CD14-positive monocyte (primary cell): Measurements from ENCODE around the gene CPA3. TPM values are rescaled to one million over a fixed set of nuclear protein-coding genes. Genes with fewer than 3 reads are reported as not detected.

ENCODE experiments used
- DNase-seq, 3 donors: peaks; one replicate each; pipeline ENCODE4 v3.0.0-alpha.2; 2011 to 2022
- H2AFZ ChIP-seq: 2 replicates; pipeline ENCODE4 v1.6.0; 2012; ENCODE audit warnings: mild to moderate bottlenecking, low read depth, low read length, inconsistent platforms; ENCODE audit not compliant: insufficient read depth, poor library complexity, severe bottlenecking
- H3K27ac ChIP-seq, 2 donors: 1 replicate in 1 of 2; 2 replicates in 1 of 2; pipeline ENCODE4 v1.5.1; 2012 to 2013; ENCODE audit warnings: low read length in 2 of 2, control low read depth in 1 of 2, inconsistent platforms in 1 of 2, low read depth in 1 of 2, mild to moderate bottlenecking in 1 of 2
- H3K27me3 ChIP-seq, 2 donors: one replicate each; pipeline versions ENCODE4 v1.6.0 to v1.6.1; 2011 to 2013; ENCODE audit warnings: low read length in 2 of 2; ENCODE audit not compliant: control insufficient read depth in 2 of 2, insufficient read depth in 2 of 2
- H3K36me3 ChIP-seq, 2 donors: replicated peaks in 1 of 2; 1 replicate in 1 of 2; 2 replicates in 1 of 2; pipeline versions ENCODE4 v1.5.1 to v1.6.1; 2012 to 2013; ENCODE audit warnings: low read length in 2 of 2, control low read depth in 1 of 2, inconsistent platforms in 1 of 2, mild to moderate bottlenecking in 1 of 2; ENCODE audit not compliant: insufficient read depth in 2 of 2, control insufficient read depth in 1 of 2
- H3K4me1 ChIP-seq, 2 donors: 1 replicate in 1 of 2; 2 replicates in 1 of 2; pipeline versions ENCODE4 v1.5.1 to v1.6.1; 2012 to 2013; ENCODE audit warnings: low read length in 2 of 2, control low read depth in 1 of 2, inconsistent platforms in 1 of 2, mild to moderate bottlenecking in 1 of 2, moderate library complexity in 1 of 2; ENCODE audit not compliant: insufficient read depth in 2 of 2, control insufficient read depth in 1 of 2
- H3K4me2 ChIP-seq: replicated peaks from 2 replicates; pipeline ENCODE3; 2012; ENCODE audit warnings: low read length, moderate library complexity, mild to moderate bottlenecking; ENCODE audit not compliant: poor library complexity, severe bottlenecking; ENCODE audit errors: extremely low read depth
- H3K4me3 ChIP-seq, 3 experiments: fragments of 200-600 bp in 1 of 3; sonication (generic) in 1 of 3; replicated peaks in 1 of 3; 1 replicate in 2 of 3; 2 replicates in 1 of 3; pipeline ENCODE4 v1.5.1; 2011 to 2013; ENCODE audit warnings: low read length in 3 of 3, mild to moderate bottlenecking in 3 of 3, control low read depth in 2 of 3, low read depth in 2 of 3, inconsistent platforms in 1 of 3, moderate library complexity in 1 of 3
- H3K79me2 ChIP-seq: 2 replicates; pipeline ENCODE4 v1.6.0; 2012; ENCODE audit warnings: mild to moderate bottlenecking, control low read depth, inconsistent platforms, low read length, moderate library complexity; ENCODE audit not compliant: insufficient read depth
- H3K9ac ChIP-seq: 2 replicates; pipeline ENCODE4 v1.6.0; 2017; ENCODE audit warnings: low read length, mild to moderate bottlenecking; ENCODE audit not compliant: insufficient read depth, poor library complexity, severe bottlenecking
- H3K9me3 ChIP-seq, 2 donors: replicated peaks in 1 of 2; 1 replicate in 1 of 2; 2 replicates in 1 of 2; pipeline versions ENCODE4 v1.5.1 to v1.6.1; 2012 to 2013; ENCODE audit warnings: low read length in 2 of 2, control low read depth in 1 of 2; ENCODE audit not compliant: control insufficient read depth in 1 of 2, insufficient read depth in 1 of 2
- H4K20me1 ChIP-seq: 2 replicates; pipeline ENCODE4 v1.6.0; 2012; ENCODE audit warnings: mild to moderate bottlenecking, low read length, control low read depth, moderate library complexity; ENCODE audit not compliant: insufficient read depth
- H3K27ac Mint-ChIP-seq, 7 donors: one replicate each; pipeline ENCODE4 v1.8.0; 2020; ENCODE audit warnings: mild to moderate bottlenecking in 7 of 7, mixed read lengths in 7 of 7, moderate library complexity in 6 of 7, inconsistent platforms in 2 of 7
- H3K27me3 Mint-ChIP-seq, 3 donors: one replicate each; pipeline ENCODE4 v1.8.0; 2021 to 2022; ENCODE audit warnings: low read depth in 3 of 3, mild to moderate bottlenecking in 3 of 3, mixed read lengths in 3 of 3, moderate library complexity in 3 of 3, inconsistent platforms in 1 of 3
- H3K36me3 Mint-ChIP-seq, 2 donors: one replicate each; pipeline ENCODE4 v1.8.0; 2020; ENCODE audit warnings: mixed read lengths in 2 of 2, inconsistent platforms in 1 of 2, mild to moderate bottlenecking in 1 of 2
- H3K4me1 Mint-ChIP-seq: one replicate; pipeline ENCODE4 v1.8.0; 2020; ENCODE audit warnings: mild to moderate bottlenecking, mixed read lengths
- H3K4me3 Mint-ChIP-seq, 2 donors: one replicate each; pipeline ENCODE4 v1.8.0; 2020; ENCODE audit warnings: mild to moderate bottlenecking in 2 of 2, mixed read lengths in 2 of 2, moderate library complexity in 1 of 2
- H3K9me3 Mint-ChIP-seq, 7 donors: one replicate each; pipeline ENCODE4 v1.8.0; 2020 to 2022; ENCODE audit warnings: mixed read lengths in 7 of 7, mild to moderate bottlenecking in 6 of 7, moderate library complexity in 6 of 7, inconsistent platforms in 2 of 7
- CTCF ChIP-seq: fragments of 200-600 bp; IDR thresholded peaks from one replicate; pipeline ENCODE4 v1.8.0; 2022; ENCODE audit warnings: antibody characterized with exemption, mild to moderate bottlenecking
- WGBS: methylation state at CpG from one replicate; pipeline ENCODE4 v1.1.5; 2013; ENCODE audit warnings: missing lambda C conversion rate; ENCODE audit not compliant: insufficient coverage; 5-methylcytosine and 5-hydroxymethylcytosine counted together
- intact Hi-C, 2 donors: fragments of 100-400 bp; cut with micrococcal nuclease; formaldehyde crosslinking; loops; one replicate each; pipeline versions ENCODE4 v1.15.0 to v1.15.1; 2023
- polyA plus RNA-seq, 3 donors: library from polyadenylated mRNA; depleted of rRNA in 1 of 3; unstranded in 2 of 3; stranded (reverse) in 1 of 3; fragments of 300-500 nt in 2 of 3; fragments of >200 nt in 1 of 3; fragmentation: Illumina TruSeq in 2 of 3; gene quantifications; 1 replicate in 2 of 3; 2 replicates in 1 of 3; pipeline ENCODE4 v1.2.3, GENCODE V29; 2012 to 2021

Gene CPA3
- polyA plus RNA-seq, 3 donors, result not detected

- no peaks in the 10 kb centered on the region for H4K20me1 ChIP-seq
- no peaks in the 10 kb centered on the region for H3K79me2 ChIP-seq
- no peak overlapping the region for H3K9ac ChIP-seq
- no CpG with 5 or more reads among the region's 3 CpGs for WGBS
- H3K9me3 ChIP-seq, result no peaks in the 10 kb centered on the region
- no peak overlapping the region for H3K4me2 ChIP-seq
- no peaks in the 10 kb centered on the region for H3K27me3 ChIP-seq
- H3K27ac ChIP-seq, result no peak overlapping the region
- H3K27me3 Mint-ChIP-seq, result peaks cover 0 to 1% (median 0%) of the 10 kb centered on the region in 3 donors
- peaks cover 8% of the 10 kb centered on the region for H3K4me1 Mint-ChIP-seq
- no peaks in the 10 kb centered on the region for H3K9me3 Mint-ChIP-seq
- H3K4me3 Mint-ChIP-seq, result no peak overlapping the region
- no peaks in the 10 kb centered on the region for H3K36me3 Mint-ChIP-seq
- TF ChIP-seq CTCF, result no peak
- intact Hi-C loops, result no loop called here
- no peak overlapping the region for H2AFZ ChIP-seq
- no peak overlapping the region for H3K27ac Mint-ChIP-seq
- peaks cover 4 to 5% of the 10 kb centered on the region in 2 donors for H3K4me1 ChIP-seq
- no peak overlapping the region for H3K4me3 ChIP-seq
- H3K36me3 ChIP-seq, result no peaks in the 10 kb centered on the region
- DNase-seq, result no peak
Measured at GRCh38 chr3:148833223-148833622, 31.9 kb upstream of the CPA3 start.

- Histone ChIP-seq H3K36me3 (no peaks in the 10 kb centered on the region), H3K9ac (no peak overlapping the region), H3K79me2 (no peaks in the 10 kb centered on the region), H3K4me2 (no peak overlapping the region), H3K4me3 (no peak overlapping the region), H4K20me1 (no peaks in the 10 kb centered on the region), H3K27ac (no peak overlapping the region), H3K27me3 (no peaks in the 10 kb centered on the region), H3K9me3 (no peaks in the 10 kb centered on the region), H2AFZ (no peak overlapping the region), H3K4me1 (no peaks in the 10 kb centered on the region)
- Mint-ChIP-seq H3K27me3 (no peaks in the 10 kb centered on the region), H3K4me3 (no peak overlapping the region), H3K36me3 (no peaks in the 10 kb centered on the region), H3K9me3 (peaks cover 0 to 2% (median 0%) of the 10 kb centered on the region in 7 donors), H3K27ac (no peak overlapping the region), H3K4me1 (no peaks in the 10 kb centered on the region)
- no peak for TF ChIP-seq CTCF
- intact Hi-C loops, result no loop called here
- DNase-seq, result no peak
Measured at GRCh38 chr3:148839805-148840204, 25.3 kb upstream of the CPA3 start.
